HG03342 (cell line): ENCODE results near the gene GSG1L.

Experiments
- ATAC-seq: cut with Tn5 transposase; IDR thresholded peaks from one replicate; pipeline ENCODE4 v1.9.1; 2021; ENCODE audit warnings: mild to moderate bottlenecking, moderate library complexity; ENCODE audit not compliant: unreplicated experiment

GSG1L gene

DNA sequence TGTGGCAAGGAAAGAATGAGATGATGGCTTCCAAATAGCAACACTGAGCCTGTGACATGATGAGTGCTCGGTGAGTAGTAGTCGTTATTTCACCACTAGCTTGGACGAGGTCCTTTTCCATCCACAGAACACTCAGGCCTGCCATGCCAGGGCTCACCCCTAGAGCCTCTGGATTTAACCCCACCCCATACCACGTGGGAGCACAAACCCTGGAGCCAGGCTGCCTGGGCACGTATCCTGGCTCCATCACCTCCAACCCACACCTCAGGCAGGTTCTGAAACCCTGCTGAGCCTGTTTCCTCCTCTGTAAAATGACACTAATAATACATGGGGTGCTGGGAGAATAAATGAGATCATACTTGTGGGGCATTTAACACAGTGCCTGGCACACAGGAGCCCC, 321.2 kb downstream of the GSG1L start:
- no peak for ATAC-seq

DNA sequence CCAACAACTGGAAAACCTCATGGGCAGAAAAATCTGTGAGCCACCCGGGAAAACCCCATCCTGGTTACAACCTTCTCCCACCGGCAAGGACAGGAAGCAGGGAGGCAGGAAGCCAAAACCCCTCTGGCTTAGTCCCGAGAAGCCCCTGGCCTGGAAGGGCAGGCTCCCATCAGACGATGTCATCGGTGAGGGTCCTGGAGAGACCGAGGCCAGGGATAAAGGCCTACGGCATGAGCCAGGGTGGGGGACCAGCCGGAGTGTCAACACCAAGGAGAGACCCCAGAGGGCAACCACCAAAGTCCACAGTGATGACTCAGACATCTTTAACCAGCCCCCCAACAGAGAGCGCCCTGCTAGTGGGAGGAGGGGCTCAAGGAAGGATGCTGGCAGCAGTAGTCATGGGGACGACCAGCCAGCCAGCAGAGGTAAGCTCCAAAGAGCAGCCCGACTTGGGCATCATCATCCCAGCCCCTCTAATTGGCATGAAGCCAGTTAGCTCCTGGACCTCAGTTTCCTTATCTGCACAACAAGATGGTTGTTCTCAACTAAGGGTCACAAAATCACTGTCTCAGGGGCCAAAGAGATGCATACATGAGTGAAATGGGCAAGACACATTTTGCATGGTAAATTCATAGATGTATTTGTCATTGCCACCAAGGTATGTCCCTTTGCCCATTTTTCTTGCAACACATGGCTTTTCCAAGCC, 322.9 kb downstream of the GSG1L start:
- ATAC-seq, result no peak

DNA sequence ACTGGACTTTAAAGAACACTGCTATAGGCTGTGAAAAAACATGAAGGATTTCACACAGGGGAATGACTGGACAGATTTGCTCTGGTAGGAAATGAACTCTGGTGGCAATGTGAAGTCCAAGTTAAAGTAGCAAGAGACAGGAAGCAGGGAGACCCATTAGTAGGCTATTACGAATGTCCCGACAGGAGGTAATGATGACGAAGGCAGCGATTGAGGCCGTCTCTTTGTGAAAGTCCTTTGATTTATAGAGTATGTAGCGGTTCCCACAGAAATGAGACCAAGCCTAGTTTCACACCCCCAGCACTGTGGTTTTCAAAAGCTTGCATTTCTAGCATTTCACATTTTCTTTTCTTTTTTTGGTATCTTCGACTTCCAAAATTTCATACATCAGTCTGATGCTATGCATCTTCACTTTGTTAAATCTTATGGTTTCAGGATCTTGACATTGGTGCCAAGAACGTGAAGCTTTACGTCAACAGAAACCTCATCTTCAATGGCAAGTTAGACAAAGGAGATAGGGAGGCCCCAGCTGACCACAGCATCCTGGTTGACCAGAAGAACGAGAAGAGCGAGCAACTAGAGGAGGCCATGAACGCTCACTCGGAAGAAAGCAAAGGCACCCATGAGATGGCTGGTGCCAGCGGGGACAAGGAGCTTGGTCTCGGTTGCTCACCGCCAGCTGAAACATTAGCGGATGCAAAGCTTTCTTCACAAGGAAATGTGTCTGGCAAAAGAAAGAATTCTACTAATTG, 323.7 kb downstream of the GSG1L start:
- no peak for ATAC-seq

DNA sequence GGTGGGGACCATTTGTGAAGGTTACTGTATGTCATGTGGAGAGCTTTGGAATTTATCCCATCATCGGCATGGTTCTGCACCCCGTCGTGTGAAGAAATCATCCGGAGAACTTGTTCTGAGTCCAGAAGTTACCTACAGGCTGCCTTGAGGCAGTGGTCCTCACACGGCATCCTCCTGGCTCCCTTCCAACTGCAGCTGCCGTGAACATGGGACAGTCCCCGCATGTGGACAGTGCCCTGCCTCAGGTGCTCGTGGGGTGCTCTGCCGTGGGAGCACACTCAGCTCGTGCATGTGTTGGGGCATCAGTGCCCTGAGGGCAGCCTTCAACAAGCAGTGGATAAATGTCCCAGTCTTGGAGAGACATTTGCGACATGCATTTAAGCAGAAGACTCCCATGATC, 324.9 kb downstream of the GSG1L start:
- no peak for ATAC-seq
